B cell (primary cell): ENCODE measurements around the gene RGPD5. TPM values are rescaled to one million over a fixed set of nuclear protein-coding genes. Genes with fewer than 3 reads are reported as not detected.
"Not testable (repeated sequence)": the region's sequence is repeated elsewhere in the genome, so short reads cannot be mapped to it uniquely, and the experiment has no call there.

Source experiments
- ATAC-seq: fragments of 200-7000 bp; cut with Tn5 transposase; one replicate; pipeline ENCODE4 v1.10.0; 2021; ENCODE audit warnings: low read depth, mild to moderate bottlenecking, moderate number of reproducible peaks, moderate library complexity
- CTCF ChIA-PET: fragments of 350-600 bp; sonication (Branson Sonifier 250); formaldehyde crosslinking; loops from one replicate; lab custom pipeline; 2021; ENCODE audit warnings: antibody characterized with exemption, inconsistent platforms; lab: Charles Lee
- POLR2A ChIA-PET: fragments of 350-600 bp; sonication (Branson Sonifier 250); formaldehyde crosslinking; loops from one replicate; lab custom pipeline; 2021; ENCODE audit warnings: antibody characterized with exemption; lab: Charles Lee
- DNase-seq: peaks from one replicate; pipeline ENCODE4 v3.0.0; 2013
- H2AFZ ChIP-seq: 2 replicates; pipeline ENCODE4 v1.6.1; 2012; ENCODE audit warnings: mild to moderate bottlenecking, low read depth, low read length; ENCODE audit not compliant: insufficient read depth, poor library complexity, severe bottlenecking
- H3K27ac ChIP-seq, 2 donors: 1 replicate in 1 of 2; 2 replicates in 1 of 2; pipeline ENCODE4 v1.5.1; 2012 to 2013; ENCODE audit warnings: low read length in 2 of 2, mild to moderate bottlenecking in 2 of 2, moderate library complexity in 1 of 2
- H3K27me3 ChIP-seq, 4 experiments: fragments of 200-600 bp in 1 of 4; sonication (generic) in 1 of 4; replicated peaks in 1 of 4; 1 replicate in 2 of 4; 2 replicates in 2 of 4; pipeline versions ENCODE4 v1.6.1 to v1.7.0; 2013 to 2016; ENCODE audit warnings: low read length in 3 of 4, mild to moderate bottlenecking in 2 of 4, mixed read lengths in 1 of 4, moderate library complexity in 1 of 4; ENCODE audit not compliant: insufficient read depth in 4 of 4, control insufficient read depth in 3 of 4; ENCODE audit errors: control extremely low read depth in 1 of 4
- H3K36me3 ChIP-seq, 2 experiments: replicated peaks in 1 of 2; 1 replicate in 1 of 2; 2 replicates in 1 of 2; pipeline versions ENCODE4 v1.6.1 to v1.7.1; 2013; ENCODE audit warnings: low read length in 1 of 2; ENCODE audit not compliant: insufficient read depth in 2 of 2, control insufficient read depth in 1 of 2; ENCODE audit errors: control extremely low read depth in 1 of 2, extremely low read depth in 1 of 2
- H3K4me1 ChIP-seq, 2 donors: fragments of 200-600 bp in 1 of 2; sonication (generic) in 1 of 2; 1 replicate in 1 of 2; 2 replicates in 1 of 2; pipeline versions ENCODE4 v1.5.1 to v1.6.1; 2013 to 2017; ENCODE audit warnings: low read length in 2 of 2; ENCODE audit not compliant: control insufficient read depth in 2 of 2, insufficient read depth in 2 of 2
- H3K4me2 ChIP-seq: replicated peaks from 2 replicates; pipeline ENCODE3; 2012; ENCODE audit warnings: mild to moderate bottlenecking, low read depth, low read length; ENCODE audit not compliant: poor library complexity, severe bottlenecking
- H3K4me3 ChIP-seq, 5 experiments: fragments of 200-600 bp in 1 of 5; sonication (generic) in 1 of 5; 1 replicate in 3 of 5; 2 replicates in 2 of 5; pipeline versions ENCODE4 v1.5.1 to v1.7.0; 2011 to 2016; ENCODE audit warnings: low read length in 4 of 5, mild to moderate bottlenecking in 4 of 5, low read depth in 2 of 5, control low read depth in 1 of 5, moderate library complexity in 1 of 5; ENCODE audit not compliant: insufficient read depth in 1 of 5; ENCODE audit errors: control extremely low read depth in 1 of 5, extremely low read depth in 1 of 5
- H3K79me2 ChIP-seq: fragments of 200-600 bp; sonication (generic); one replicate; pipeline ENCODE4 v1.6.0; 2016; ENCODE audit warnings: low read length; ENCODE audit not compliant: control insufficient read depth, insufficient read depth
- H3K9ac ChIP-seq: fragments of 200-600 bp; sonication (generic); 2 replicates; pipeline ENCODE4 v1.6.1; 2017; ENCODE audit warnings: mild to moderate bottlenecking, low read length, moderate library complexity
- H3K9me3 ChIP-seq, 3 donors: one replicate each; pipeline versions ENCODE4 v1.6.1 to v1.7.1; 2013; ENCODE audit warnings: low read length in 2 of 3; ENCODE audit not compliant: control insufficient read depth in 2 of 3, insufficient read depth in 1 of 3; ENCODE audit errors: control extremely low read depth in 1 of 3
- H4K20me1 ChIP-seq: 2 replicates; pipeline ENCODE4 v1.6.0; 2012; ENCODE audit warnings: mild to moderate bottlenecking, low read length; ENCODE audit not compliant: insufficient read depth, control insufficient read depth, poor library complexity, severe bottlenecking
- H3K27ac Mint-ChIP-seq: one replicate; pipeline ENCODE4 v1.8.0; 2021; ENCODE audit warnings: mixed read lengths
- H3K27me3 Mint-ChIP-seq: one replicate; pipeline ENCODE4 v1.8.0; 2021; ENCODE audit warnings: mixed read lengths
- H3K4me1 Mint-ChIP-seq: one replicate; pipeline ENCODE4 v1.8.0; 2021; ENCODE audit warnings: mixed read lengths
- H3K4me3 Mint-ChIP-seq: one replicate; pipeline ENCODE4 v1.8.0; 2021; ENCODE audit warnings: mixed read lengths
- H3K9me3 Mint-ChIP-seq: one replicate; pipeline ENCODE4 v1.8.0; 2022; ENCODE audit warnings: mixed read lengths; ENCODE audit not compliant: insufficient read depth
- WGBS: methylation state at CpG from one replicate; pipeline ENCODE4 v1.1.5; 2013; ENCODE audit warnings: missing lambda C conversion rate; ENCODE audit not compliant: insufficient coverage; 5-methylcytosine and 5-hydroxymethylcytosine counted together
- intact Hi-C: fragments of 100-400 bp; cut with micrococcal nuclease; formaldehyde crosslinking; loops from one replicate; pipeline ENCODE4 v1.10.0; 2022
- polyA plus RNA-seq: library from polyadenylated mRNA; depleted of rRNA; stranded (reverse); fragments of >200 nt; gene quantifications from 2 replicates; pipeline ENCODE4 v1.2.3, GENCODE V29; 2012
- total RNA-seq, 2 donors: library from RNA; stranded (reverse); fragments of 120-200 nt in 1 of 2; gene quantifications; 1 replicate in 1 of 2; 2 replicates in 1 of 2; pipeline versions ENCODE4 v1.2.3 to v1.2.4, GENCODE V29; 2013 to 2022

RGPD5 gene
- total and polyA plus RNA-seq, 2 donors (not counting 1 experiment from before 2014, with no cell fraction given), result 12.2 to 61.1 TPM

- H3K4me1 ChIP-seq, H3K36me3 ChIP-seq, H2AFZ ChIP-seq, H3K4me2 ChIP-seq, H3K27me3 Mint-ChIP-seq, CTCF ChIA-PET, DNase-seq, H4K20me1 ChIP-seq, H3K27me3 ChIP-seq, H3K4me3 Mint-ChIP-seq, H3K4me3 ChIP-seq, H3K9ac ChIP-seq, H3K79me2 ChIP-seq, H3K9me3 Mint-ChIP-seq, ATAC-seq, H3K27ac Mint-ChIP-seq, intact Hi-C loops, POLR2A ChIA-PET, H3K27ac ChIP-seq, H3K9me3 ChIP-seq, H3K4me1 Mint-ChIP-seq: not testable (repeated sequence)
- no CpG with 5 or more reads among the region's 4 CpGs for WGBS
Measured at GRCh38 chr2:109891024-109891423, 96.9 kb downstream of the RGPD5 start.

- POLR2A ChIA-PET, intact Hi-C loops, H3K4me3 ChIP-seq, H2AFZ ChIP-seq, H3K36me3 ChIP-seq, H3K4me1 ChIP-seq, H3K27me3 Mint-ChIP-seq, H3K27ac Mint-ChIP-seq, H3K79me2 ChIP-seq, DNase-seq, H3K9ac ChIP-seq, H4K20me1 ChIP-seq, H3K4me3 Mint-ChIP-seq, H3K9me3 Mint-ChIP-seq, H3K4me1 Mint-ChIP-seq, CTCF ChIA-PET, H3K9me3 ChIP-seq, H3K4me2 ChIP-seq, H3K27me3 ChIP-seq, ATAC-seq, H3K27ac ChIP-seq: not testable (repeated sequence)
- WGBS, result no CpG with 5 or more reads among the region's 7 CpGs
Measured at GRCh38 chr2:109893736-109894135, 99.6 kb downstream of the RGPD5 start.

- H2AFZ ChIP-seq, intact Hi-C loops, H3K4me2 ChIP-seq, H3K4me3 ChIP-seq, CTCF ChIA-PET, H3K4me3 Mint-ChIP-seq, H3K9me3 Mint-ChIP-seq, H3K27ac Mint-ChIP-seq, H3K9ac ChIP-seq, DNase-seq, ATAC-seq, H3K27me3 Mint-ChIP-seq, H3K4me1 Mint-ChIP-seq, H4K20me1 ChIP-seq, H3K79me2 ChIP-seq, H3K9me3 ChIP-seq, H3K4me1 ChIP-seq, H3K27me3 ChIP-seq, H3K27ac ChIP-seq, POLR2A ChIA-PET, H3K36me3 ChIP-seq: not testable (repeated sequence)
- no CpG with 5 or more reads among the region's 6 CpGs for WGBS
Measured at GRCh38 chr2:109894141-109894540, 100.0 kb downstream of the RGPD5 start.

- H3K9ac ChIP-seq, H3K4me2 ChIP-seq, H3K9me3 Mint-ChIP-seq, H4K20me1 ChIP-seq, H3K4me1 ChIP-seq, H3K27ac Mint-ChIP-seq, H3K9me3 ChIP-seq, H3K4me3 ChIP-seq, H3K27me3 ChIP-seq, H3K4me3 Mint-ChIP-seq, H3K27me3 Mint-ChIP-seq, H2AFZ ChIP-seq, CTCF ChIA-PET, DNase-seq, POLR2A ChIA-PET, intact Hi-C loops, H3K79me2 ChIP-seq, H3K4me1 Mint-ChIP-seq, H3K36me3 ChIP-seq, H3K27ac ChIP-seq, ATAC-seq: not testable (repeated sequence)
- no CpG with 5 or more reads among the region's 3 CpGs for WGBS
Measured at GRCh38 chr2:109895090-109895869, 101.2 kb downstream of the RGPD5 start.
